GM18870 (cell line): ENCODE data around the gene PCDHB6.
"Not testable (repeated sequence)": the region's sequence is repeated elsewhere in the genome, so short reads cannot be mapped to it uniquely, and the experiment has no call there.

ENCODE experiments used
- ATAC-seq: cut with Tn5 transposase; IDR thresholded peaks from one replicate; pipeline ENCODE4 v1.9.1; 2021; ENCODE audit warnings: moderate library complexity; ENCODE audit not compliant: unreplicated experiment

Gene PCDHB6

GRCh38 chr5:141157901-141158300 is 8.0 kb downstream of the PCDHB6 start:
- ATAC-seq, result not testable (repeated sequence)

GRCh38 chr5:141172381-141173204 is 22.7 kb downstream of the PCDHB6 start, which contains the start of gene PCDHB7:
Gene PCDHB7 (plus strand): TSS chr5:141172644. CDS start chr5:141172836, 192 bp downstream.
- no peak for ATAC-seq

- not testable (repeated sequence) for ATAC-seq
These were observed 24.6 kb downstream of the PCDHB6 start for GRCh38 chr5:141174291-141175104.

- no peak for ATAC-seq
These were observed 26.1 kb downstream of the PCDHB6 start for GRCh38 chr5:141175933-141176332.

- ATAC-seq, result not testable (repeated sequence)
These were observed 27.8 kb downstream of the PCDHB6 start, which contains the start of gene PCDHB8 for GRCh38 chr5:141177577-141178191. Gene PCDHB8 (plus strand): TSS chr5:141177790. CDS start chr5:141178035, 245 bp downstream.

GRCh38 chr5:141179371-141179770 is 29.5 kb downstream of the PCDHB6 start:
- ATAC-seq, result not testable (repeated sequence)

- ATAC-seq, result not testable (repeated sequence)
These were observed 30.0 kb downstream of the PCDHB6 start for GRCh38 chr5:141179876-141180275.

GRCh38 chr5:141180313-141180712 is 30.5 kb downstream of the PCDHB6 start:
- no peak for ATAC-seq

GRCh38 chr5:141182248-141182647 is 32.4 kb downstream of the PCDHB6 start, which contains the start of gene PCDHB16:
Gene PCDHB16 (plus strand): TSS chr5:141182387. CDS start chr5:141182560, 173 bp downstream.
- ATAC-seq, result no peak

GRCh38 chr5:141184117-141184855 is 34.4 kb downstream of the PCDHB6 start:
- ATAC-seq, result not testable (repeated sequence)

GRCh38 chr5:141186897-141187512 is 37.1 kb downstream of the PCDHB6 start, which contains the start of gene PCDHB9:
Gene PCDHB9 (plus strand): TSS chr5:141187161. CDS start chr5:141187319, 158 bp downstream.
- no peak for ATAC-seq

GRCh38 chr5:141188682-141189081 is 38.8 kb downstream of the PCDHB6 start:
- ATAC-seq, result not testable (repeated sequence)

- ATAC-seq, result not testable (repeated sequence)
These were observed 39.3 kb downstream of the PCDHB6 start for GRCh38 chr5:141189131-141189530.

- ATAC-seq, result no peak
These were observed 42.4 kb downstream of the PCDHB6 start, which contains the start of gene PCDHB10 for GRCh38 chr5:141192110-141192725. Gene PCDHB10 (plus strand): TSS chr5:141192353. CDS start chr5:141192553, 200 bp downstream.

GRCh38 chr5:141194332-141194731 is 44.5 kb downstream of the PCDHB6 start:
- ATAC-seq, result not testable (repeated sequence)

GRCh38 chr5:141196363-141196762 is 46.5 kb downstream of the PCDHB6 start:
- no peak for ATAC-seq

GRCh38 chr5:141199359-141200235 is 49.7 kb downstream of the PCDHB6 start, which contains the start of gene PCDHB11:
Gene PCDHB11 (plus strand): TSS chr5:141199627. CDS start chr5:141199775, 148 bp downstream.
- ATAC-seq, result no peak

- not testable (repeated sequence) for ATAC-seq
These were observed 51.3 kb downstream of the PCDHB6 start for GRCh38 chr5:141201126-141201525.
